SIG-M5 treated with dmso at 0.1 percent for 504 hours (cell line): ENCODE results near the gene FAM156A.
"Not testable (repeated sequence)": the region's sequence is repeated elsewhere in the genome, so short reads cannot be mapped to it uniquely, and the experiment has no call there.

ENCODE experiments used
- DNase-seq: peaks from one replicate; lab custom pipeline; 2025; ENCODE audit not compliant: unreplicated experiment; lab: John Stamatoyannopoulos, UW

Gene FAM156A

GRCh38 chrX:52905531-52905930 lies 52.8 kb downstream of the FAM156A start:
- not testable (repeated sequence) for DNase-seq
